Tibial nerve (tissue), 4 donors: ENCODE results near the gene NUP133.

Source experiments
- CTCF ChIP-seq, 5 experiments: fragments of 200-600 bp in 3 of 5; fragments of 450-650 bp in 2 of 5; sonication (generic) in 3 of 5; IDR thresholded peaks; one replicate each; pipeline ENCODE4 v1.5.1; 2016 to 2019; ENCODE audit warnings: antibody characterized with exemption in 5 of 5, mild to moderate bottlenecking in 3 of 5, moderate library complexity in 2 of 5
- EP300 ChIP-seq, 2 donors: sonication (generic); formaldehyde crosslinking; IDR thresholded peaks; one replicate each; pipeline ENCODE4 v1.6.1; 2017; ENCODE audit warnings: antibody characterized with exemption in 2 of 2, mild to moderate bottlenecking in 1 of 2
- POLR2A ChIP-seq, 2 donors: fragments of 450-650 bp; IDR thresholded peaks; one replicate each; pipeline ENCODE4 v1.6.1; 2017; ENCODE audit warnings: antibody characterized with exemption in 2 of 2, mild to moderate bottlenecking in 2 of 2, moderate library complexity in 2 of 2

- TF ChIP-seq CTCF (IDR thresholded peaks at IDR 0.05) (no peak), POLR2A (IDR thresholded peaks at IDR 0.05) (no peak), EP300 (IDR thresholded peaks at IDR 0.05) (no peak)
Measured at GRCh38 chr1:229448845-229449244, 59.3 kb downstream of the NUP133 start.
